NAMALWA (cell line): Measurements from ENCODE around the gene NR4A1.

Source experiments
- DNase-seq: peaks from one replicate; pipeline ENCODE4 v3.0.0-alpha.2; 2015; ENCODE audit warnings: low spot score

NR4A1 gene

DNA sequence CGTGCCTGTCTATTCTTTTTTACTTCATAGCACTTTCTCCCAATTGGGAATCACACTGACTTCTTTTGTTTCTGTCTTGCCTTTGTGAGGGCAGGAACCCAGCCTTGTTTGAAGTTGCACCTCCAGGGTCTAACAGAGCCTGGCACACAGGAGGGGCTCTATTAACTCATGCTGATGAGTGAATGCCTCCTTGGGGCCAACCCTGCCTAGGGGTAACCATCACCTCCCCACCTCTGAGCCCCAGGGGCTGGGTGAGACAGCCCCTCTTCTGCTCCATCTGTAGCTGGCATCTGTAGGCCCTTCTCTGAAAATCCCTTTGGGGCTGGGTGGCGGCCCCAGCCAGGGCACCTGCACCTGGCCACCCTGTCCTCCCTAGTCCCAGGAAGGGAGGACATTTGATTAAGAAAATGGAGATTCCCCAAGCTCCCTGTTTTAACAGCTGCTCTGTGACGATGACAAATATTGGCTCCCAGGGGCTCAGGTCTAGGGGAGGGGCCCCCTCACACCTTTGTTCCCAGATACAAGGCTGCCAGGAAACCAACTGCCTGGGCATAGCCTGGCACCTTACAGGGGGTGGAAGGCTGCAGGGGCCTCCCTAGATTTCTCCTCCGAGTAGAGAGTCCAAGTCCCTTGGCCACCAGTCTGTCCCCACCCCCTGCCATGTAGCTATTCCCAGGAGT, 32.7 kb upstream of the NR4A1 start:
- DNase-seq: no peak

DNA sequence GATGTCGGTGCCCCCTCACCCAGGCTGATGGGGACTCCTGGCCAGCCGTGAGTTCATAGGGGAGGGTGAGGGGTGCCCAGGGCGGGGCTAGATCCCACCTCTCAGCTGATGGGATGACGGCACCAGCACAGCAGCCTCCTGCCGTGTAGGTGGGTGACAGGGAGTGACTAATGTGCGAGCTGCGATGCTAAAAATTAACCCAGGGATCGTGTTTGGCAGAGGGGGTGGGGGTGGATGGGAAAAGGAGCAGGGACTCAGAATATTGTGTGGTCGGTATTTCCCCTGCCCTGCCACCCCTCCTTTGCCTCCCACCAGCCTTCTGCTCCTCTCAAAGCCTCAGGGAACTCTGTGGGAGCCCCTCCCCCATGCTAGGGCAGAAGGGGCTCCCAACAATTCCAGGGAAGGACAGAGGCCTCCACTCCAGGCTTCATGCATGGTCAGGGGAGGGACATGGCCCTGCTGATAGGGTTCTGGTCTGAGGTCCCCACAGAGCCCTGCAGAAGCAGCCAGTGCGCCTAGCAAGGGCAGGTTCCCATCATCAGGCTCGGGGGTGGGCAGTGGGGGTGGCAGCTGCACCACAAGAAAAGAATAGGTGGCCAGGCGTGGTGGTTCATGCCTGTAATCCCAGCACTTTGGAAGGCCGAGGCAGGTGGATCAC, 32.0 kb upstream of the NR4A1 start:
- no peak for DNase-seq

DNA sequence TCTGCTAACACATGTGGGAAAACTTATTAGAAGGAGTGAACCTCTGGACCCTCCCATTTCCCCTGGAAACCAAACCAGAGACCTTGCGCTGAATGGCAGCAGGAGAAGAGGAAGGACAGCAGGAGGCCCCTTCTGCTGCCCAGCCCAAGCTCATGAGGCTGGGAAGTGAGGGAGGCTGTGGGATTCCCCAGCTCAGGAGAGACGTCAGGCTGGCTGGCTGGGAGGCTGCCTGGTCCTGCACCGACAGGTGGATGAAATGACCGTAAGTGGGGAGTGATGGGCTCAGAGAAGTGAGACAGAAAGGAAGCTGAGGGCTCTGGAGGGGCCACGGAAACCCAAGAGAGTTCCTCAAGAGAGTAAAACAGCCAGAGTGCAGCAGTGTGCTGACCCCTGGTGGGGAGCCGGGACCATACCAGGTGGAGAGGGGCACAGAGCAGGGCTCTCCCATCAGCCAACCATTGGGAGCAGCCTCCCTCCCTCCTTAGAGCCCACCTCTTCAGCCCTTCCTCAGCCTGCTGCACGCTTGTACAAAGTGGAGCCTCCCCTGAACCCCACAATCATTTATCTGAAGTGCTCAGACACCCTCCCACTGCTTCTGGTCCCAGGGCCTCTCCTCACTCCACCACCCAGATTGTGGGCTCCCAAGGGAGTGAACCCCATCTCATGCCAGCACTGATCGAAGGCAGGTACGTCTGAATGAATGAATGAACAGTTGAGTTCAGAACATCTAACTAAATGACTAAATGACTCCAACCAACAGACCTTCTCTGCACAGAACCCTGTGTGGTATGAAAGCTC, 30.5 kb upstream of the NR4A1 start:
- peak; percentile 80 for DNase-seq

DNA sequence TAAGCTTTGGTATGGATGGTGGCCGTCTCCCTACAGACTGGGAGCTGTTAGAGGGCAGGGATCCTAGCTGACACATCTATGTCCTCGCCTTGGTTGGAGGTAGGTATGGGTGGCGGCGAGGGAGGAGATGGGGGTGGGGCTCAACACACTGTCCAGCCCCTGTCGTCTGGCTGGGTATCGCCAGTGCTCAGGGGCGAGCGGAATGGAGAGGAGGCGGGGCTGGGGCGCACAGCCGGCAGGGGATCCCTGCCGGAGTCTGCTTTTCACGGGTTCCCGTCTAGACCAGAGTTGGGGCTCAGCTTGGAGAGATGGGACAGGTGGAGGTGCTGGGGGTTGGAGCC, 28.4 kb upstream of the NR4A1 start:
- DNase-seq: no peak

DNA sequence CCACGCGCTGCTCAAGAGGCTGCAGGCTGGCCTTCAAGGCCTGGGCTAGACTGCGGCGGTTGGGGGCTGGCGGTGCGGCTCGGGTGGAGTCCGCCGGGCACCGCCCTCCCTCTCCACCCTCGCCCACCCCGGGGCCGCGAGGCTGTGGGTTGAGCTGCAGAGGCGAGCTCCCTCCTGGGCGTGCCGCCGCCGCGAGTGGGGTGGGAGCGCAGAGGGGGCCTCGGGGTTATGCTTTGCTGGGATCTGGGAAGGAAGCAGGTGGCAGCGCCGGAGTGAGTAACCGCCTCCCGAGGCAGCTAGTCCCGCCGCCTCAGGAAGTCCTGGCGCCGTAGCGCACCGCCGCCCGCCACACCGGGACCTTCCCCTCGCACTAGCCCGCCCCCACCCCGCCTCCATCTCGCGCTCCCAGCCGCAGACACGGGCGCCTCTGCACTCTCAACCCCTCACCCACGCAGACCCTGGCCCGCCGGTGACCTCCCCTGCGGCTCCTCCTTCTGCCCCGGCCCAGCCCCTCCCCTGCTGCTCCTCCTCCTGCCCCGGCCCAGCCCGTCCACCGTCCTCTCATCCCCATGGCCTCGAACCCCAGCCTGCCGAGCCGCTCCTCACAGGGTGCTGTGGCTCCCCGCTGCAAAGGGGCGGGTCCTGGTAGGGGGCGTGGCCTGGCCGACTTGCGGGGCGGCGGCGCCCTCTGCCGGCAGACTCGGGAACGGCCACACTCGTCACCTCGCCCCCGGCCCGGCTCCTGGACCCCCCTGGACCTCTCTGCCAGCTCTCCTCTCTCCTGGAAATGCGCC, 27.9 kb upstream of the NR4A1 start:
- peak; percentile 84 for DNase-seq

DNA sequence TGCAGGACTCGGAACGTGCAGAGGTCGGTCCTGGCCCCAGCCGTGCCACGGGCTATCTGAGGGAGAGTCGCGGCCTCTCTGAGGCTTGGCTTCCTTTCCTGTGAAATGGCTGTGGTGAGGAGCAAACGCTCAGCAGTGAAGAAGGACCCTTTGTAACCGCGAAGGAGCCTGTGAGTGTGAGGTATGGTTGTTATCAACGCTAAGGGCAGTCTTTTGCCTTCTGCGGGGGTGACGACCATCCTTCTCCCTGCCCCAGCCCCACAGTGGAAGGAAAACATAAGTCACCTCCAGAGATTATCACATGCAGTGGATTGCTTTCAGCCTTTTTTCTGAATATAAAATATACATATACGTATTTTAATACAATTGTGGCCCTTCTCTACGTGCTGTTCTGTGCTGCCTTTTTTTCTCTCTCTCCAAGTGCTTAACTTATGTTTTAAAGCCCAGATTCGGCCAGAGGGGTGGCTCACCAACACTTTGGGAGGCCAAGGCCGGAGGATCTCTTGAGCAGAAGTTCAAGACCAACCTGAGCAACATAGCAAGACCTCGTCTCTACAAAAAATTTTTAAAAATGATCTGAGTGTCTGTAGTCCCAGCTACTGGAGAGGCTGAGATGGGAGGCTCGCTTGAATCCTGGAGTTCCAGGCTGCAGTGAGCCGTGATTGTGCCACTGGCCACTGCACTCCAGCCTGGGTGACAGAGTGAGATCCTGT, 27.1 kb upstream of the NR4A1 start:
- peak; percentile 70 for DNase-seq

DNA sequence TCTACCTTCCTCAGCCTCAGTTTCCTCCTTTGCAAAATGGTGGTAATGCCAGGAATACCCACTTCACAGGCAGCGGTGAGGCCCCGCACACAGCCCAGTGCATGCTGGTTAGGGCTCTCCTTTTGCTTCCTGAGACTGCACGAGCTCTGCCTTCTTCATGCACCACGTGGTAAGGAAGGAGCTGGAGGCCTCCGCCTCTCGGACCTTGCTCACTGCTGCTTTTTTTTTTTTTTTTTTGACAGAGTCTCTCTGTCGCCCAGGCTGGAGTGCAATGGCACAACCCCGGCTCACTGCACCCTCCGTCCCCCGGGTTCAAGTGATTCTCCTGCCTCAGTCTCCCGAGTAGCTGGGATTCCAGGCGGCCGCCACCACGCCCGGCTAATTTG, 26.4 kb upstream of the NR4A1 start:
- peak; percentile 71 for DNase-seq

DNA sequence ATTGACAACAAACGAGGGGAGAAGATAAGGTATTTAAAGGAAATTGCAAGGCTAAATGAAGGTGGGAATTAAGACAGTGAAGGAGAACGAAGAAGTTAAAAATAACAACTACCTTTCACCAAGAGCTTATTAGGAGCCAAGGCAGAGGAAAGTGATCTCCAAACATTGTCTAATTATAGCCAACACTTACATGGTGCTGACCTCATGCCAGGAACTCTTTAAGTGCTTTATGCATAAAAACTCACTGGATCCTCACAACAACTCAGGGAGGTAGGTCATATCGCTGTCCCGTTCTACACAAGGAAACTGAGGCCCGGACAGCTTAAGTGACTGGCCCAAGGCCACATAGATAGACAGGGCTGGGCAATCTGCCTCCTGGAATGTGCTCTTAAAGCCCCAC, 25.0 kb upstream of the NR4A1 start:
- no peak for DNase-seq

DNA sequence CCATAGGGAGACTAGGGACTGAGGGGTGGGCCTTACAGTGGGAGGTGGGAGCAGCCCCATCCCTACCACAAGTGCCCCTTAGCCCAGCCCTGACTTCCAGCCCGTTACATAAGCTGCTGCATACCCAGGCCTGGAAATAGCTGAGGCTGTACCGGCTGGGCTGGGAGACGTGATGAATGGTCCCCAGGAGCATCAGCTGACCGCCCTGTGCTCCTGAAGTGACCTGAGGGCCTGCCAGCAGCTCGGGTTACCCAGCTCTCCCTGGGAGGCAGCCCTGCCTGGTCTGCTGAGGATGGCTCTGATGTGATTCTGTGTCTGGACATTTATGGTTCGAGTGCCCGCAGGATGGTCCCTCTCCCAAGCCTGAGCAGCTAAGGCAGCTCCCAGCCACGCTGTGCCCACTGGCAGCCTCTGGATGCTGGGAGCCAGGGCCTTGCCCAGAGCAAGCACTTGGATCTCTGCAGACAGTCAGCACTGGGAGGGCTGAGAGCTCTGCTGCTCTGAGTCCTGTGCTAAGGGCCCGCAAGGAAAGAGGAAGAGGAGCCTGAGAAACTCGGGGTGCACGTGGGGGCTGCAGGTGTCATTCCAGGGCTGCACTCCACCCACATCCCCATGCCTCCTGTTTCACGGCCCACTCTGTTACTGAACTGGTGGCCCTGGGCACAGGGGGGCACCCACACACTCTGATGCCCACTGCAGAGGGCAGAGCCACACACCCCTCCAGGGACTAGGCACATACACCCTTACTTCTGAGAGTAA, 24.0 kb upstream of the NR4A1 start:
- peak; percentile 50 for DNase-seq

DNA sequence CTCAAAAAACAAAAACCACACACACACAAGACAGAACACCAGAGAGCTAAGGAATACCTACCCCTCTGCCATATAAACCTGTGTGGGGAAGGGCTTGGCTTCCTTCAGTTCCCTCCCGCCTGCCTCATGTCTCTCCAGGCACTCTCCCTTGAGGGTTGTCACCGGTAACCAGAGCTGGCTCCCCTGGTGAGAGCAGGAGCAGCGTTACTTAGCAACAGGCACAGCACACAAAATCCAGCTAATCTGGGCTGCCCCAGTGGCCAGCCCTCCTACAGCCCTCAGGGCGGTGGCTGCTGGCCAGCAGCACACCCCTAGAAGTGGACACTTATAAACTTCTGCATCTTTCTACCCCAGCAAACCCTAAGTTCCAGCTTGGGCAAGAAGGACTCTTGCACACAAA, 21.6 kb upstream of the NR4A1 start:
- DNase-seq: peak; percentile 51

DNA sequence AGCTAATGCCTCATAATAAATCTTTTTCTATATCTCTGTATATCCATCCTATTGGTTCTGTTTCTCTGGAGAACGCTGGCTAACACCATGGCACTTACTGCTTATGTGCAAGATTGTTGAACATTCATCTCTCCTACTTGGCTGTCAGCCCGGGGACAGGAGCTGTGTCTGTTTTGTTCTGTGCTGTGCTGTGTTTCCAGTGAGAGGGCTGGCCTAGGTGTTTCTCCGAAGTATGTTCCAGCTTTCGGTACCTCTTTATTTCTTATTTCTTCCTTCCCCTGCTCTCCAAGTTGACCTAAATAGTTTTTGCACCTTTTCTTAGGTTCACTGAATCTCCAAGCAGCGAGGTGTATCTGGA, 18.8 kb upstream of the NR4A1 start:
- no peak for DNase-seq

DNA sequence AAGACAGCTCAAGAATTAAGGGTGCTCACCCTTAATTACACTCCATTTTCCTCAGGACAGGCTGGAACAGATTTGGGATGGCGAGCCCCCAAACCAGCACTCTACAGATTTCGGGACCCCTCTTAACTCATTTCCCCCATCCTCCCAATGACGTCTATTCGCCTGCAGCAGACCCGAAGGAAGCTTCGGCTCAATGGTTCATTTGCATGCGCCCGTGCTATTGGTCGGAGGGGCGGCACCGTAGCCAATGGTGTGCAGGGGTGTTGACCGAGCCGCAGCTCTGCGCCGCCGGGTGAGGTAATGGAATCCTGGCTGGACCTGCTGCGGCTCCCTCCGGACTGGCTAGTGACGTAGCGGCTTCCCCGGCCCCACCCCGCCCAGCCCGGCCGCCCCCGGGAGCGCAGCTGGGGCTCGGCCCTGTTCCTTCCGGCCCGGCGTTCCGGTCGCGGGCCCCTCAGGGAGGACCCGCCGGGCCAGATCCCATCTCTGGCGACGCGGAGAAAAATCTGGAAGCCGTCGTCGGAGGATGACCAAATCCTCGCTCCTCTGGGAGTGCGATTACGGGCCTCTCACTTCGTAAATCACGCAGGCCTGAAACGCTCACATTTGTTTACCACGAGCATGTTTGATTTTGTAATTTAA, 18.3 kb upstream of the NR4A1 start:
- DNase-seq: peak; percentile 97

DNA sequence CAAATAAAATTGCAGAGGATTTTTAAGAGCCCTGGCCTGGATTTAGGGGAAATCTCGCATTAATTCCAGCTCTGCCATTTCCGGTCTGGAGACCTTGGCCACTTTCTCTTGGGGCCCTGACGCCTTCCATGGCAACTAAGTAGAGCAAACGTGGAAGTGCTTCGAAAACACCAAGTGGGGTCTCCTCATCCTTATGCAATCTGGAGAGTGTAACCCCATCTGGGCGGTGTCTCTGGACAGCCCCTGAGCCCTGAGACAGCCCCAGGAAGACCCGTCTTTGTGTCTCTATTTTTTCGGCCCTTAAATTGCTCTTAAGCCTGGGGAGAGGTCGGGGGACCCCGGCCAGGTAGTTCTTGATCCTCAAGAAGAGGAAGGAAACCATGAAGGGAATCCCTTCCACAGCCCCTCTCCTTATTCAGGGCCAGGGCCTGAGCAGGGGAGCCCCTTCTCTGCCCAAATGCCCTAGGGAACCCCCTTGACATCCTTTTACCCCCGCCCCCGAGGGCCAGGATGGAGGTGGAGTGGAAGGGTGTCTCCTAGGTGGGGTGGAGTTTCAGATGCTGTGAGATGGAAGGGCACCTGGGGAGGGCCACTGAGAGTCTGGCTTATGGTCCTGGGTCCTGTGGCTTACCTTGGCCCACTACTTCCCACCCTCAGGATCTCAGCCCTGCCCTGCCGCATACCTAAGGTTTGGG, 17.6 kb upstream of the NR4A1 start:
- no peak for DNase-seq

DNA sequence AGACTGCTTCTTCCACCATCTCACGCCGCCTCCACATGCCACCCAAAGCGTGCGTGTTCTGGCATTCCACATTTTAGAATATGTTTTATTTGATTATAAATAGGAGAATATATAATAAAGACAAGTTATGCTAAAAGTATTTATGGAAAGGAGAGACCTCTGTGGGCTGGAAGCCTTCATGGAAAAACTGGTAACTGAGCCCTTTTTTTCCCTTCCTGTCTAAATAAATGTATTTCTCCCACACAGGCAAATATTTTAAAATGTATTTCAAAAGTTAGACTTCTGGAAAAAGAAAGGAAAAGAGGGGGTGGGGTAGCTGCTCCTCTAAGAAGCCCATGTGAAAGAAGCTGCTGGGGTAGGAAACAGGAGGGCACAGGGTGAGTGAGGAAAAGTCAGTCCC, 16.1 kb upstream of the NR4A1 start:
- DNase-seq: no peak

DNA sequence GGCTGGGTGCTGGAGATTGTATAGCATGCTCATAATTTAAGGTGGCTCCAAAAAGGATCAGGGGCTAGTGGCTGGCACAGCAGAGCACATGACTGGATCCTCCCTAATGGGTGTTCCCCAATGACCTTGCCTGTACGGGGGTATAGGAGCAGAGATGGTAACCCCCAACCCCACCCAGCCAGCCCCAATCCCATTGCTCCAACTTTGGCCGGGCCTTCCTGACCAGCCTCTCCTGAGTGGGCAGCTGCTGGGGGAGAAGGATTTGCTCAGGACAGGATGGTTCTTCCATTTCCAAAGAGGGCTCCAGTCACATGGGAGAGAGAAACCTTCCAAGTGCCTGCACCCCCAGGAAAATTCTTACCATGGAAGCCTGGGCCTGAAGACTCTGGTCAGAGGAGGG, 15.3 kb upstream of the NR4A1 start:
- no peak for DNase-seq

DNA sequence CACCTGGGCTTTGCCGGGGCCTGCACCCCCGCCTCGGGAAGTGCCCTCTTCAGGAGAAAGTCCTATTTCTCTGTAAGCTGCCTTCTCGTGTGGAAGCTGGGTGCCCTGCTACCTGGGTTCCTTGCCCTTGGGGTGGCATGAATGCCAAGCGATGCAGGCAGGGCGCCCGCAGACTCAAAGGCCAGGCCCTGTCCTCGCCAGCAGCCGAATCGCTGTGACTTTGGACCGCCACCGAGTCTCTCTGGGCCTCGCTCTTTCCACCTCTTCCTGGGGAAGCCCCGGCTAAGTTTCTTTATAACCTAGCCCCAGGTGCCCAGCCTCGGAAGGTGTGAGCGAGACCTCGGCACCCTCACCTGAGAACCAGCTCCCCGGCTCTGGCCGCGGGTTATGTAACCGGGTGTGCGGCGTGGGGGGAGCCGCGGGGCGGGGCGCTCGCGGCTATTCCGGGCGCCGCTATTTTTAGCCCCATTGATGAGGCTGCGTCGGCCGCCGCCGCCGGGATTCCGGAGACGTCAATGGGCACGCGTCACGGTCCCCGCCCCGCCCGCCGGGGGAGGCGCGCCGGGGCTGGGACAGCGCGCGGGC, 14.6 kb upstream of the NR4A1 start:
- DNase-seq: peak; percentile 79

DNA sequence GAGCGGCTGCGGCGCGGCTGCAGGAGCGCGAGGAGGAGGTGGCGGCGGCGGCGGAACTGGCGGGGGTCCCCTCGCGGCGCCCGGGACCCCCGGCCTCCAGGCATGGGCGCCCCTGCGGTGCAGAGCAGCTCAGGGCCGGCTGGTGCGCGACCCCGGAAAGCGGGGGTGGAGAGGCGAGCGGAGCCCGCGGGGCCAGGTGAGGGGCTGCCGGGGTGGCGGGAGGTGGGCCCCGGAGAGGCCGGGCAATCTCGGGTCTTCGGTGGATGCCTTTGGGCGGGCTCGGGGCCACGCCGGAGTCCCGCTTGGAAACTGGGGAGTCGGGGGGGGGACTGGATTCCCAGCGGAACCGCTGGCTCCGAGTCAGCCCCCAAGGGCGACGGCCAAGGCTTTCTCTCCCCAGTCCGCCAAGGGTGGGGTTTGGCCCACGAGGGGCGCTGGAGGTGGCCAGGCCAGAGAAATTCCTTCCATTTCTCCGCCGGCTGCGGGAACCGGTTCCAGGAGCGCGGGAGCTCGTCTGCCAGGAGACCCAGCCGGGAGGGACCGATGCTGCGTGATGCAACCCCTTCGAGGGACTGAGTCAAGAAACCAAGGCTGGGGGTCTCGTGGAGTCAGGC, 13.9 kb upstream of the NR4A1 start:
- no peak for DNase-seq

DNA sequence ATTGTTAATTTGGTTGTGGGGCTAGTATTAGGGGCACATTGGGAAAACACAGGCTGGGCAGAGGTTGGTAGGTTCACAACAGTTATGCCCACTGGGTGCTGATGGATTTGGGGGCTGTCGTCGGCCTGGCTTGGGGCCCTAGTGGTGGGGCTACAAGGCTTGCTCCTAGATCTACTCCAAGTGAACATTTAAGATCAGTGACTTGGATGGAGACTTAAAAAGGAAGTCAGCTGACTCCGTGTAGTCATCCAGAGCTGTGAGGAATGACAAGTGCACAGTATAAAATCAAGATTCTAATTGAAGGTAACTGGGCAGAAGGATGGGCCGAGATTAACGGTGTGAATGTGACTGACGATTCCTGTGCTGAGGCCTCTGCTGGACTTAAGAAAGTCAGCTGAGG, 12.8 kb upstream of the NR4A1 start:
- DNase-seq: no peak

DNA sequence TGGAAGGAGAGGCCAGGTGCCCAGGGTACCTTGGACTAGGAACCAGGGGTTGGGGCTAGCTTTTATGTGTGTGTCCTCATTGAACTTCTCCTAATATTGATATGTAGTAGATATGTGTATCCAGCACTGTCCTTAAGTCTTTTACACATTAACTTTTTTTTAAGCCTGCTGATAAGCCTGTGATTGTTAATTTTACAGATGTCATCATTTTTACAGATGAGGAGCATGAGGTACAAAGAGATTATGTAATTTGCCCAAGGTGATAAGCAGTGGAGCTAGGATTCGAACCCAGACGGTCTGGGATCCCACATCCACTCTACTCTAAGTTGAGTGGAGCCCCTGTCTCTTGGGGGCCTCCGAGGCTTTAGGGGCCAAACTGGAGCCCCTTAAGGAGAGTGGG, 10.2 kb upstream of the NR4A1 start:
- no peak for DNase-seq
